HG03469 (cell line): ENCODE results near the gene SRD5A1.

Experiments used
- ATAC-seq: cut with Tn5 transposase; IDR thresholded peaks from one replicate; pipeline ENCODE4 v1.9.1; 2021; ENCODE audit warnings: mild to moderate bottlenecking, moderate library complexity, moderate number of reproducible peaks; ENCODE audit not compliant: unreplicated experiment

SRD5A1 gene

DNA sequence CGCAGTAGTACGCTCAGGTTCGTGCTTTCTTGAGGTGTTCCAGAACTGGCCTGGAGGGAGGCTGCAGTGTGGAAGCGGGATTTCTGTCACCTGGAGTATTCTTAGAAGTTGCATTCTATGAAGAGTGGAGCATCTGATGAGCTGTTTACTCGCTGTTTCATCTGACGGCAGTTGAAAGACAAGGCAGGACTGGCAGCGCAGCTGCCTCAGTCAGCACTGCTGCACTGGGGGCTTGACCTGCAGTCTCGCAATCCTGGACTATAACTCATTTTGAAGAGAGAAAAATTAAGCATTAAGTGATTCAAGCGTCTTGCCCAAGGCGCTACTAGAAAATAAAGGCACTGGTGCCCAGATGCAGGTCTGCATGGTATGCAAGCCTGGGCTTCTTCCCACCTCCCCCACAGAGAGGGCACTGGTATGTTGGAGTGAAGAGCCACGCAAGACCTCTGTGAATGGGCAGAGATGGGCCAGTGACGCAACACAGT, 90.6 kb downstream of the SRD5A1 start:
- no peak for ATAC-seq
